Bronchial epithelial cell (primary cell): ENCODE results near the gene UTRN. TPM values are rescaled to one million over a fixed set of nuclear protein-coding genes. Genes with fewer than 3 reads are reported as not detected.

Experiments used
- DNase-seq: peaks from one replicate; pipeline ENCODE4 v3.0.0-alpha.2; 2010; ENCODE audit warnings: low read depth
- FAIRE-seq: peaks from 2 replicates; lab custom pipeline; 2011; peaks lifted over from hg19 to GRCh38; lab: Jason Lieb, UNC
- H3K27me3 ChIP-seq: 2 replicates; pipeline ENCODE4 v1.5.1; 2011; ENCODE audit warnings: low read length; ENCODE audit not compliant: control insufficient read depth, insufficient read depth
- H3K36me3 ChIP-seq: 2 replicates; pipeline ENCODE4 v1.5.1; 2011; ENCODE audit warnings: low read length; ENCODE audit not compliant: control insufficient read depth, insufficient read depth
- H3K4me3 ChIP-seq: 2 replicates; pipeline ENCODE4 v1.5.1; 2011; ENCODE audit warnings: mild to moderate bottlenecking, low read depth, low read length, control low read depth
- total RNA-seq: library from RNA; depleted of rRNA; stranded (reverse); fragments of >200 nt; gene quantifications from 2 replicates; pipeline ENCODE4 v1.2.1, GENCODE V29; 2014
- TF ChIP-seq, protein P1 (sequence below): IDR thresholded peaks from 2 replicates; pipeline ENCODE4 v1.5.1; 2011; ENCODE audit warnings: mild to moderate bottlenecking, moderate library complexity, low read length, control low read depth, inconsistent platforms; ENCODE audit not compliant: insufficient read depth, severe bottlenecking

Gene UTRN
- total RNA-seq, 1 donor from 2014 or later, result 38.4 TPM

GRCh38 chr6:144320741-144321140 is 35.6 kb downstream of the UTRN start:
- no peak overlapping the region for H3K4me3 ChIP-seq
- no peak for DNase-seq
- no peaks in the 10 kb centered on the region for H3K36me3 ChIP-seq
- no peak for FAIRE-seq
- H3K27me3 ChIP-seq, result no peaks in the 10 kb centered on the region
- TF ChIP-seq, protein P1, sequence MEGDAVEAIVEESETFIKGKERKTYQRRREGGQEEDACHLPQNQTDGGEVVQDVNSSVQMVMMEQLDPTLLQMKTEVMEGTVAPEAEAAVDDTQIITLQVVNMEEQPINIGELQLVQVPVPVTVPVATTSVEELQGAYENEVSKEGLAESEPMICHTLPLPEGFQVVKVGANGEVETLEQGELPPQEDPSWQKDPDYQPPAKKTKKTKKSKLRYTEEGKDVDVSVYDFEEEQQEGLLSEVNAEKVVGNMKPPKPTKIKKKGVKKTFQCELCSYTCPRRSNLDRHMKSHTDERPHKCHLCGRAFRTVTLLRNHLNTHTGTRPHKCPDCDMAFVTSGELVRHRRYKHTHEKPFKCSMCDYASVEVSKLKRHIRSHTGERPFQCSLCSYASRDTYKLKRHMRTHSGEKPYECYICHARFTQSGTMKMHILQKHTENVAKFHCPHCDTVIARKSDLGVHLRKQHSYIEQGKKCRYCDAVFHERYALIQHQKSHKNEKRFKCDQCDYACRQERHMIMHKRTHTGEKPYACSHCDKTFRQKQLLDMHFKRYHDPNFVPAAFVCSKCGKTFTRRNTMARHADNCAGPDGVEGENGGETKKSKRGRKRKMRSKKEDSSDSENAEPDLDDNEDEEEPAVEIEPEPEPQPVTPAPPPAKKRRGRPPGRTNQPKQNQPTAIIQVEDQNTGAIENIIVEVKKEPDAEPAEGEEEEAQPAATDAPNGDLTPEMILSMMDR, result no peak

DNA sequence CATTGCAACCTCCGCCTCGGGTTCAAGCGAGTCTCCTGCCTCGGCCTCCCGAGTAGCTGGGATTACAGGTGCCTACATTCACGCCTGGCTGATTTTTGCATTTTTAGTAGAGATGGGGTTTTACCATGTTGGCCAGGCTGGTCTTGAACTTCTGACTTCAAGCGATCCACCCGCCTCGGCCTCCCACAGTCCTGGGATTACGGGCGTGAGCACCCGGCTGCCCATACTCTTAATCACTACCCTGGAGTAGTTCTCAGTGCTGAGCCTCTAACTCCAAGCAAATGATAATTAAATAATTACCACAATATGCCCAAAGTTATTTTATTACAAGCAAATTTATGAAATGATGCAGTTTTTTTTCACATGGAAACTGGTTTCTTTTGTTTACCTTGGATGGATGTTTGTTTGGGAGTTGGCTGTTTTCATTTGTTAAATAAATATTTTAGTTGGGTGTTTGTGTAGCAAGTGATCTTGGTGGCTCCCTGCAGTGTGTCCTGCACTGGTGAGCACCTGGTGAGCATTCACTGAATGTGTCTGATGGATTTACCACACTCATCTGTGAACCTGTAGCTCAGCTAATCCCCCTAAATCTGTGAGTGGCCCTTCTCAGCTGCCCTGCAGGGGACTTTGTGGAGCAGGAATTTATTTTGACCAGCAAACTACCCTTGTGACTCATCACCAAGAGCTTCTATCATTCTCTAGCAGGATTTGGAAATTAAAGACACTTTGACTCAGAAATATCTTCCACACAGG is 36.9 kb downstream of the UTRN start:
- Histone ChIP-seq H3K4me3 (no peak overlapping the region), H3K36me3 (no peaks in the 10 kb centered on the region), H3K27me3 (no peaks in the 10 kb centered on the region)
- TF ChIP-seq, protein P1, result no peak
- FAIRE-seq, result no peak
- no peak for DNase-seq

- DNase-seq (no peak), FAIRE-seq (no peak)
- H3K4me3 ChIP-seq, result no peak overlapping the region
- TF ChIP-seq, protein P1, result no peak
- H3K27me3 ChIP-seq, result no peaks in the 10 kb centered on the region
- no peaks in the 10 kb centered on the region for H3K36me3 ChIP-seq
Observed at GRCh38 chr6:144325232-144325631, 40.1 kb downstream of the UTRN start.

DNA sequence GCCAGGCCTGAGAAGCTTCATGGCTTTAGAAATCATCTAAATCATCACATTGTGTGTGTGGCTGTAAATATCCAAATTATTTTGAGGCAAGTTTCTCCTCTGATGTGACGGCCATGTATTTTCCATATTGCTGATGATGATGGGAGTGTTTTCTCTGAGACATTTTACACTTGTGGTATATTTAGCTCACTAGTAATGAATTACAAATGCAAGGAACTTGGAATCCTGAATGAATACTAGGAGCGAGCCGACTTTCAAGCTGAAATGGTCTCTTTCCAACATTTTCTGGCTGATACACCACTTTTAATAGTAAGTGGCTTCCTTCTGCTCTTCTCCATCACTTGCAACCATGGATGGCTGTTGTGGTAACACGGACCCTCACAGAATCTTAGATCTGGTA is 41.3 kb downstream of the UTRN start:
- no peak for FAIRE-seq
- no peak for DNase-seq
- no peaks in the 10 kb centered on the region for H3K27me3 ChIP-seq
- TF ChIP-seq, protein P1, result no peak
- no peak overlapping the region for H3K4me3 ChIP-seq
- H3K36me3 ChIP-seq, result no peaks in the 10 kb centered on the region

DNA sequence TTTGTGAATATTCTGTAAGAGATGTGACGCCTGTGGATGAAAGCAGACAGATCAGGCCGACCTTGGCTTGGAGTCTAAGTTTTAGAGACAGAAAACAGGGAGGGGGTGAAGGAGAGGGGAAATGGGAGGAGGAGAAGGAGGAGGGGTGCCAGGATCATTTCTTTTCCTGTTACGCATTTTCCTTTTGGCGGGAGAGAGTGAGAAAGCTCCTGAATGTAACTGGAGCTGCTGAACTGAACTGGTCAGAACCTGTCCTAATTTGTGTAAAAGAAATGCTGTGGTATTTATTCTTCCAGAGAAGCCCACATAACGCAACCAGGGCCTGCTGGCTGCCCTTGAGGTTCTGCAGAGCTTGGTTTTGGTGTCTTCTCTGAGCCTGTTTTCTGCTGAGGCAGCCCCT is 41.9 kb downstream of the UTRN start:
- TF ChIP-seq, protein P1, result no peak
- Histone ChIP-seq H3K27me3 (no peaks in the 10 kb centered on the region), H3K36me3 (no peaks in the 10 kb centered on the region), H3K4me3 (no peak overlapping the region)
- DNase-seq (peak; percentile 72), FAIRE-seq (no peak)
